GM10847 (cell line): ENCODE measurements around the gene SLC6A1.

Experiments
- POLR2A ChIP-seq: IDR thresholded peaks from 2 replicates; pipeline ENCODE4 v1.6.1; 2011; ENCODE audit not compliant: insufficient read length; ENCODE audit errors: extremely low read depth

The SLC6A1 gene

GRCh38 chr3:10981031-10981430, 11.5 kb upstream of the SLC6A1 start:
- no peak for TF ChIP-seq POLR2A

GRCh38 chr3:10981961-10982360, 10.6 kb upstream of the SLC6A1 start:
- TF ChIP-seq POLR2A, result no peak

- TF ChIP-seq POLR2A, result no peak
Observed at GRCh38 chr3:10982782-10983181, 9.8 kb upstream of the SLC6A1 start.

- no peak for TF ChIP-seq POLR2A
Observed at GRCh38 chr3:10983219-10983916, 9.2 kb upstream of the SLC6A1 start.

- no peak for TF ChIP-seq POLR2A
Observed at GRCh38 chr3:10984371-10984896, 8.1 kb upstream of the SLC6A1 start.

GRCh38 chr3:10985181-10985580, 7.4 kb upstream of the SLC6A1 start:
- no peak for TF ChIP-seq POLR2A

- no peak for TF ChIP-seq POLR2A
Observed at GRCh38 chr3:10986592-10986991, 6.0 kb upstream of the SLC6A1 start.

GRCh38 chr3:10988001-10988665, 4.4 kb upstream of the SLC6A1 start:
- TF ChIP-seq POLR2A, result no peak

GRCh38 chr3:10988991-10989484, 3.5 kb upstream of the SLC6A1 start:
- no peak for TF ChIP-seq POLR2A

- no peak for TF ChIP-seq POLR2A
Observed at GRCh38 chr3:10992943-10993728, 588 bp downstream of the SLC6A1 start.

- TF ChIP-seq POLR2A, result no peak
Observed at GRCh38 chr3:10993729-10994065, 1.1 kb downstream of the SLC6A1 start.

- TF ChIP-seq POLR2A, result no peak
Observed at GRCh38 chr3:10994306-10994705, 1.8 kb downstream of the SLC6A1 start.

GRCh38 chr3:10995871-10996270, 3.3 kb downstream of the SLC6A1 start:
- TF ChIP-seq POLR2A, result no peak

GRCh38 chr3:10996345-10997013, 3.9 kb downstream of the SLC6A1 start:
- no peak for TF ChIP-seq POLR2A

- TF ChIP-seq POLR2A, result no peak
Observed at GRCh38 chr3:10997196-10997595, 4.6 kb downstream of the SLC6A1 start.
